HCT116 (cell line): Measurements from ENCODE around the gene RNASE8. TPM values are rescaled to one million over a fixed set of nuclear protein-coding genes. Genes with fewer than 3 reads are reported as not detected.

Source experiments
- ATAC-seq: fragments of 200-7000 bp; cut with Tn5 transposase; 2 replicates; pipeline ENCODE4 v1.9.1; 2020; ENCODE audit warnings: mild to moderate bottlenecking, moderate library complexity
- BruUV-seq: library from RNA; stranded (reverse); fragments of 400-500 nt; replicated peaks from 2 replicates; lab custom pipeline; 2021; lab: Mats Ljungman, UMichigan
- CTCF ChIA-PET: fragments of 300-600 bp; sonication (Branson Sonifier 250); formaldehyde crosslinking; loops from one replicate; lab custom pipeline; 2021; ENCODE audit warnings: antibody characterized with exemption; lab: Charles Lee
- POLR2A ChIA-PET: fragments of 300-600, 350-600 bp; sonication (Branson Sonifier 250); formaldehyde crosslinking; loops from one replicate; lab custom pipeline; 2021; ENCODE audit warnings: antibody characterized with exemption; lab: Charles Lee
- RAD21 ChIA-PET, 2 experiments: fragments of 300-600 bp; sonication (Branson Sonifier 250); formaldehyde crosslinking; loops; one replicate each; lab custom pipeline; 2023; ENCODE audit warnings: low total read pairs in 2 of 2; ENCODE audit not compliant: uncharacterized antibody in 2 of 2, unreplicated experiment in 2 of 2, low non-redundant PET in 1 of 2; lab: Charles Lee
- DNase-seq: peaks from one replicate; pipeline ENCODE4 v3.0.0-alpha.2; 2010; ENCODE audit warnings: low read depth, low spot score
- H2AFZ ChIP-seq: fragments of 200-600 bp; shearing (Covaris generic), sonication (generic); 2 replicates; pipeline ENCODE4 v1.6.1; 2017; ENCODE audit warnings: low read depth, mixed run types, mixed read lengths, antibody characterized with exemption, low read length; ENCODE audit not compliant: poor library complexity, severe bottlenecking
- H3K27ac ChIP-seq: 2 replicates; pipeline ENCODE4 v1.5.1; 2012; ENCODE audit warnings: low read depth, low read length
- H3K27me3 ChIP-seq: fragments of 200-600 bp; sonication (generic); 2 replicates; pipeline ENCODE4 v1.6.1; 2016; ENCODE audit warnings: mixed run types, low read length, mixed read lengths; ENCODE audit not compliant: insufficient read depth
- H3K36me3 ChIP-seq, 2 experiments: fragments of 200-500 bp in 1 of 2; fragments of 200-600 bp in 1 of 2; sonication (Bioruptor generic) in 1 of 2; sonication (generic) in 1 of 2; 2 replicates each; pipeline versions ENCODE4 v1.5.1 to v1.6.1; 2014 to 2016; ENCODE audit warnings: low read length in 2 of 2, inconsistent platforms in 1 of 2, mixed read lengths in 1 of 2, mixed run types in 1 of 2; ENCODE audit not compliant: insufficient read depth in 2 of 2, control insufficient read depth in 1 of 2
- H3K4me1 ChIP-seq, 2 experiments: fragments of 200-600 bp in 1 of 2; sonication (generic) in 1 of 2; 2 replicates each; pipeline versions ENCODE4 v1.5.1 to v1.6.1; 2012 to 2017; ENCODE audit warnings: low read length in 2 of 2, inconsistent platforms in 1 of 2, mild to moderate bottlenecking in 1 of 2, mixed read lengths in 1 of 2, mixed run types in 1 of 2, moderate library complexity in 1 of 2; ENCODE audit not compliant: insufficient read depth in 2 of 2, control insufficient read depth in 1 of 2
- H3K4me2 ChIP-seq: fragments of 200-600 bp; sonication (generic); 2 replicates; pipeline ENCODE4 v1.6.1; 2017; ENCODE audit warnings: mixed run types, low read length, mixed read lengths
- H3K4me3 ChIP-seq, 2 experiments: fragments of 200-600 bp in 1 of 2; sonication (generic) in 1 of 2; replicated peaks in 1 of 2; 2 replicates each; pipeline ENCODE4 v1.5.1; 2011 to 2016; ENCODE audit warnings: low read length in 2 of 2, control low read depth in 1 of 2, low read depth in 1 of 2, mild to moderate bottlenecking in 1 of 2, mixed read lengths in 1 of 2, mixed run types in 1 of 2
- H3K79me2 ChIP-seq: fragments of 200-600 bp; sonication (generic); 2 replicates; pipeline ENCODE4 v1.6.1; 2017; ENCODE audit warnings: mild to moderate bottlenecking, mixed run types, low read length, moderate library complexity, mixed read lengths; ENCODE audit not compliant: insufficient read depth
- H3K9ac ChIP-seq: fragments of 200-600 bp; sonication (generic); 2 replicates; pipeline ENCODE4 v1.6.1; 2016; ENCODE audit warnings: low read length, mixed read lengths
- H3K9me2 ChIP-seq: fragments of 200-600 bp; sonication (generic), shearing (Covaris generic); 2 replicates; pipeline ENCODE4 v1.6.1; 2017; ENCODE audit warnings: mixed run types, mild to moderate bottlenecking, moderate library complexity; ENCODE audit not compliant: insufficient read depth
- H3K9me3 ChIP-seq, 2 experiments: fragments of 200-500 bp in 1 of 2; fragments of 200-600 bp in 1 of 2; sonication (Bioruptor generic) in 1 of 2; sonication (generic) in 1 of 2; 2 replicates each; pipeline ENCODE4 v1.6.1; 2014 to 2017; ENCODE audit warnings: low read length in 2 of 2, mixed read lengths in 2 of 2, inconsistent platforms in 1 of 2, low read depth in 1 of 2, mild to moderate bottlenecking in 1 of 2, mixed run types in 1 of 2, moderate library complexity in 1 of 2; ENCODE audit not compliant: control insufficient read depth in 1 of 2, insufficient read depth in 1 of 2
- H4K20me1 ChIP-seq: fragments of 200-600 bp; sonication (generic), shearing (Covaris generic); 2 replicates; pipeline ENCODE4 v1.6.1; 2017; ENCODE audit warnings: mixed run types, mild to moderate bottlenecking, moderate library complexity; ENCODE audit not compliant: insufficient read depth
- CBX3 ChIP-seq: IDR thresholded peaks from 2 replicates; pipeline ENCODE4 v1.6.1; 2012; ENCODE audit warnings: low read depth
- CEBPB ChIP-seq: IDR thresholded peaks from 2 replicates; pipeline ENCODE4 v1.6.1; 2012; ENCODE audit warnings: low read depth
- CTCF ChIP-seq, 3 experiments: fragments of 200-600 bp in 1 of 3; sonication (generic) in 1 of 3; IDR thresholded peaks in 2 of 3; conservative IDR thresholded peaks in 1 of 3; 2 replicates each; pipeline ENCODE4 v1.5.1; 2012 to 2017; ENCODE audit warnings: low read depth in 2 of 3, low read length in 2 of 3, antibody characterized with exemption in 1 of 3, borderline replicate concordance in 1 of 3, control low read depth in 1 of 3, mild to moderate bottlenecking in 1 of 3, mixed read lengths in 1 of 3, mixed run types in 1 of 3, moderate library complexity in 1 of 3; ENCODE audit not compliant: insufficient read depth in 1 of 3
- EZH2phosphoT487 ChIP-seq: fragments of 200-600 bp; IDR thresholded peaks from 2 replicates; pipeline ENCODE4 v1.6.1; 2018; ENCODE audit warnings: antibody characterized with exemption, borderline replicate concordance
- POLR2A ChIP-seq: IDR thresholded peaks from 2 replicates; pipeline ENCODE4 v1.7.0; 2011; ENCODE audit warnings: borderline replicate concordance; ENCODE audit not compliant: insufficient read depth, insufficient read length; ENCODE audit errors: extremely low read depth
- POLR2AphosphoS5 ChIP-seq: IDR thresholded peaks from 2 replicates; pipeline ENCODE4 v1.6.1; 2011; ENCODE audit warnings: mild to moderate bottlenecking, low read depth, low read length, moderate library complexity
- RAD21 ChIP-seq: IDR thresholded peaks from 2 replicates; pipeline ENCODE4 v1.6.1; 2012; ENCODE audit warnings: low read depth, mild to moderate bottlenecking
- SRF ChIP-seq: IDR thresholded peaks from 2 replicates; pipeline ENCODE4 v1.6.1; 2012; ENCODE audit warnings: low read depth
- TCF7L2 ChIP-seq: IDR thresholded peaks from 2 replicates; pipeline ENCODE4 v1.7.0; 2011; ENCODE audit warnings: borderline replicate concordance, inconsistent platforms; ENCODE audit not compliant: insufficient read depth, insufficient read length; ENCODE audit errors: extremely low read depth
- YY1 ChIP-seq: IDR thresholded peaks from 2 replicates; pipeline ENCODE4 v1.6.1; 2011; ENCODE audit warnings: low read length, low read depth, moderate library complexity, mild to moderate bottlenecking; ENCODE audit not compliant: insufficient replicate concordance; ENCODE audit errors: extremely low read depth
- intact Hi-C: fragments of 100-400 bp; cut with micrococcal nuclease; formaldehyde crosslinking; loops from 2 replicates; pipeline ENCODE4 v1.10.0; 2022
- total RNA-seq: library from RNA; stranded (reverse); gene quantifications from one replicate; pipeline ENCODE4 v1.2.1, GENCODE V29; 2021; ENCODE audit not compliant: unreplicated experiment
- TF ChIP-seq, protein P1 (sequence below): IDR thresholded peaks from 2 replicates; pipeline ENCODE4 v1.6.1; 2012

Gene RNASE8
- total RNA-seq, 1 experiment from 2014 or later, result not detected

- ChIA-PET RAD21 (no interaction called here), POLR2A (no interaction called here), CTCF (interaction anchor here (1.5 kb wide), 1 partner anchor 154 kb away, joined by 3 read pairs; no protein-coding TSS in a partner anchor)
- H3K4me1 ChIP-seq, result peaks cover 0 to 5% of the 10 kb centered on the region in 2 experiments; a peak in 2 of 4 replicates
- TF ChIP-seq EZH2phosphoT487 (no peak), CTCF (IDR thresholded peaks at IDR 0.05 in 2 of 3, conservative IDR thresholded peaks at IDR 0.05 in 1 of 3; ENCODE audit: borderline replicate concordance in 1 of 3, insufficient read depth in 1 of 3, low read depth in 2 of 3, low read length in 2 of 3) (no peak)
- H3K4me2 ChIP-seq, result no peak overlapping the region
- intact Hi-C loops, result loop anchor here (10.0 kb wide), 1 partner anchor 544 kb away; no protein-coding TSS in a partner anchor
- H3K9me3 ChIP-seq, result no peaks in the 10 kb centered on the region
- H3K9ac ChIP-seq, result no peak overlapping the region
- H3K27me3 ChIP-seq, result peaks cover 18% of the 10 kb centered on the region; the same call in 1 of the 2 replicates
- H2AFZ ChIP-seq, result no peak overlapping the region
- no peaks in the 10 kb centered on the region for H4K20me1 ChIP-seq
- DNase-seq (no peak), ATAC-seq (no peak)
- BruUV-seq, result no TSS peak
- no peak overlapping the region for H3K4me3 ChIP-seq
- H3K9me2 ChIP-seq, result no peaks in the 10 kb centered on the region
- H3K27ac ChIP-seq, result no peak overlapping the region
- no peaks in the 10 kb centered on the region for H3K79me2 ChIP-seq
- no peaks in the 10 kb centered on the region for H3K36me3 ChIP-seq
Observed at GRCh38 chr14:21011136-21011535, 46.5 kb upstream of the RNASE8 start.

GRCh38 chr14:21014761-21015190 is 42.8 kb upstream of the RNASE8 start:
- intact Hi-C loops, result loop anchor here (1.0 to 10.0 kb wide), 4 partner anchors 26 to 540 kb away; no protein-coding TSS in a partner anchor
- Histone ChIP-seq H3K9ac (no peak overlapping the region), H3K9me3 (no peaks in the 10 kb centered on the region), H3K27me3 (peaks cover 18% of the 10 kb centered on the region; the same call in 1 of the 2 replicates), H3K27ac (no peak overlapping the region), H3K4me1 (peaks cover 0 to 4% of the 10 kb centered on the region in 2 experiments; a peak in 1 of 4 replicates), H3K79me2 (no peaks in the 10 kb centered on the region), H4K20me1 (no peaks in the 10 kb centered on the region), H3K9me2 (no peaks in the 10 kb centered on the region), H3K36me3 (no peaks in the 10 kb centered on the region; a peak in 1 of 4 replicates), H2AFZ (no peak overlapping the region), H3K4me2 (peak overlapping the region; percentile 14; the same call in 1 of the 2 replicates), H3K4me3 (no peak overlapping the region)
- ChIA-PET POLR2A (interaction anchor here (1.0 to 1.6 kb wide), 5 partner anchors 26 to 93 kb away, joined by 3 to 6 read pairs (median 4); no protein-coding TSS in a partner anchor), CTCF (interaction anchor here (0.6 to 4.0 kb wide), 44 partner anchors 9 to 542 kb away, joined by 3 to 148 read pairs (median 4); partner anchors contain the start of genes CHD8, NDRG2, RNASE13 and RNASE7), RAD21 (interaction anchor here (1.0 to 3.6 kb wide), 13 partner anchors 9 to 112 kb away, joined by 3 to 30 read pairs (median 5); partner anchors contain the start of gene ARHGEF40 (in 1 of the 2))
- no TSS peak for BruUV-seq
- TF ChIP-seq RAD21 (peak; percentile 94), POLR2AphosphoS5 (no peak), YY1 (no peak), TCF7L2 (no peak), CEBPB (no peak), POLR2A (no peak), CTCF (IDR thresholded peaks at IDR 0.05 in 2 of 3, conservative IDR thresholded peaks at IDR 0.05 in 1 of 3; ENCODE audit: borderline replicate concordance in 1 of 3, insufficient read depth in 1 of 3, low read depth in 2 of 3, low read length in 2 of 3) (peak; percentile 86 to 95 (median 95)), CBX3 (peak; percentile 23; the same call in 1 of the 2 replicates), SRF (no peak)
- TF ChIP-seq, protein P1, sequence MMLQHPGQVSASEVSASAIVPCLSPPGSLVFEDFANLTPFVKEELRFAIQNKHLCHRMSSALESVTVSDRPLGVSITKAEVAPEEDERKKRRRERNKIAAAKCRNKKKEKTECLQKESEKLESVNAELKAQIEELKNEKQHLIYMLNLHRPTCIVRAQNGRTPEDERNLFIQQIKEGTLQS, result no peak
- DNase-seq, result peak; percentile 80
- peak; percentile 97 for ATAC-seq
